Fibroblast of lung (primary cell): ENCODE data around the gene UBL4A.

Experiments used
- EZH2 ChIP-seq: IDR thresholded peaks from 2 replicates; pipeline ENCODE4 v1.5.1; 2012; ENCODE audit warnings: low read length, control low read depth, mild to moderate bottlenecking; ENCODE audit errors: missing control alignments
- TF ChIP-seq, protein P1 (sequence below), 2 donors: IDR thresholded peaks in 1 of 2; conservative IDR thresholded peaks in 1 of 2; 1 replicate in 1 of 2; 2 replicates in 1 of 2; pipeline ENCODE4 v1.5.1; 2011 to 2012; ENCODE audit warnings: low read length in 2 of 2, control low read depth in 1 of 2, inconsistent platforms in 1 of 2, low read depth in 1 of 2, mild to moderate bottlenecking in 1 of 2

DNA sequence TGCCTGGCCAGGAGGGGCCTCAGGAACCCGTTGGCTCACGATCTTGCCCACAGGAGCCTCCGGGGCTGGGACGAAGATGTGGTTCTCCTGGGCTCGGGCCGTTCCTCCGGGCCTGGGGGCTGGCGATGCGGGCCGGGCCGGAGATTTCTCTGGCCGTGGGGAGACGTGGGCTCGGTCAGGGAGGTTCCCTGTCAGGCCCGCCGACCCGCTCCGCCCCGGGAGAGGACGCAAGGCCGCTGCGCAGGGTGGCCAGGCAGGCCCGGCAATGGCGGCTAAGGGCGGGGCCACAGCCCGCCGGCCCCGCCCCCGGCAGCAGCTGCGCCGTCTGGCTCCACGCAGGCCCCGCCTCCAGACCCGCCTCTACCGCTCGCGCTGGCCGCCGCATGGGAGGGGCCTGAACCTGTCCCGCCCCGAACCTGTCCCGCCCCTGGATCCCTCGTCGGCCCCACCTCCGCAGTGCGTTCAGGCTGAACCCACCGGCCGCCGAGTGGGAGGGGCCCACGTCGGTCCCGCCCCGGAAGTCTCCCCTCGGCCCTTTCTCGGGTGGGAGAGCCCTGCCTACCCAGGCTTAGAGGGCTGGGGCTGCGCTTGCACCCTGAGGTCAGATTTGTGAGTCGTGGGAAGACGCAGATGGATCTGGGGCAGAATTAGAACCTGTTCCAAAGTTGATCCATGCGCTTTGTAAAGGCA is 29.7 kb upstream of the UBL4A start, which contains the start of gene FAM3A:
- TF ChIP-seq EZH2: no peak
- TF ChIP-seq, protein P1, sequence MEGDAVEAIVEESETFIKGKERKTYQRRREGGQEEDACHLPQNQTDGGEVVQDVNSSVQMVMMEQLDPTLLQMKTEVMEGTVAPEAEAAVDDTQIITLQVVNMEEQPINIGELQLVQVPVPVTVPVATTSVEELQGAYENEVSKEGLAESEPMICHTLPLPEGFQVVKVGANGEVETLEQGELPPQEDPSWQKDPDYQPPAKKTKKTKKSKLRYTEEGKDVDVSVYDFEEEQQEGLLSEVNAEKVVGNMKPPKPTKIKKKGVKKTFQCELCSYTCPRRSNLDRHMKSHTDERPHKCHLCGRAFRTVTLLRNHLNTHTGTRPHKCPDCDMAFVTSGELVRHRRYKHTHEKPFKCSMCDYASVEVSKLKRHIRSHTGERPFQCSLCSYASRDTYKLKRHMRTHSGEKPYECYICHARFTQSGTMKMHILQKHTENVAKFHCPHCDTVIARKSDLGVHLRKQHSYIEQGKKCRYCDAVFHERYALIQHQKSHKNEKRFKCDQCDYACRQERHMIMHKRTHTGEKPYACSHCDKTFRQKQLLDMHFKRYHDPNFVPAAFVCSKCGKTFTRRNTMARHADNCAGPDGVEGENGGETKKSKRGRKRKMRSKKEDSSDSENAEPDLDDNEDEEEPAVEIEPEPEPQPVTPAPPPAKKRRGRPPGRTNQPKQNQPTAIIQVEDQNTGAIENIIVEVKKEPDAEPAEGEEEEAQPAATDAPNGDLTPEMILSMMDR (conservative IDR thresholded peaks at IDR 0.05 in 1 of 2, IDR thresholded peaks at IDR 0.05 in 1 of 2; ENCODE audit: low read depth in 1 of 2, low read length in 2 of 2): no peak
